Heart left ventricle (tissue), 16 donors: ENCODE measurements around the gene F3. TPM values are rescaled to one million over a fixed set of nuclear protein-coding genes. Genes with fewer than 3 reads are reported as not detected.

Experiments
- ATAC-seq, 4 donors: fragments of 200-7000 bp; cut with Tn5 transposase; one replicate each; pipeline ENCODE4 v1.9.1; 2020 to 2022; ENCODE audit warnings: moderate library complexity in 4 of 4, mild to moderate bottlenecking in 3 of 4, moderate number of reproducible peaks in 1 of 4
- DNase-seq, 5 donors: peaks; one replicate each; pipeline ENCODE4 v3.0.0-alpha.2; 2020
- H3K27ac ChIP-seq, 12 donors: fragments of 200-600 bp; sonication (generic) in 4 of 12; one replicate each; pipeline versions ENCODE4 v1.5.0 to v1.8.0; 2016 to 2022; ENCODE audit warnings: mild to moderate bottlenecking in 2 of 12
- H3K27me3 ChIP-seq, 9 donors: fragments of 200-600 bp; sonication (generic) in 2 of 9; one replicate each; pipeline versions ENCODE4 v1.5.1 to v1.8.0; 2016 to 2022; ENCODE audit warnings: mild to moderate bottlenecking in 3 of 9
- H3K36me3 ChIP-seq, 9 donors: fragments of 200-600 bp; sonication (generic) in 2 of 9; one replicate each; pipeline versions ENCODE4 v1.5.0 to v1.8.0; 2018 to 2022; ENCODE audit warnings: mild to moderate bottlenecking in 2 of 9
- H3K4me1 ChIP-seq, 12 donors: fragments of 200-600 bp; sonication (generic) in 4 of 12; one replicate each; pipeline versions ENCODE4 v1.5.0 to v1.8.0; 2016 to 2022; ENCODE audit warnings: mild to moderate bottlenecking in 3 of 12
- H3K4me3 ChIP-seq, 12 donors: fragments of 200-600 bp; sonication (generic) in 4 of 12; one replicate each; pipeline versions ENCODE4 v1.5.0 to v1.8.0; 2017 to 2022; ENCODE audit warnings: mild to moderate bottlenecking in 9 of 12, moderate library complexity in 4 of 12
- H3K9me3 ChIP-seq, 12 donors: fragments of 200-600 bp; sonication (generic) in 4 of 12; one replicate each; pipeline versions ENCODE4 v1.5.0 to v1.8.0; 2016 to 2022; ENCODE audit warnings: mild to moderate bottlenecking in 1 of 12
- CTCF ChIP-seq, 12 donors: fragments of 200-600 bp; sonication (generic) in 4 of 12; IDR thresholded peaks; one replicate each; pipeline versions ENCODE4 v1.5.0 to v1.8.0; 2018 to 2022; ENCODE audit warnings: antibody characterized with exemption in 12 of 12, mild to moderate bottlenecking in 5 of 12
- POLR2A ChIP-seq, 2 donors: fragments of 450-650 bp; IDR thresholded peaks; one replicate each; pipeline ENCODE4 v1.6.1; 2017; ENCODE audit warnings: antibody characterized with exemption in 2 of 2, mild to moderate bottlenecking in 2 of 2, moderate library complexity in 2 of 2
- WGBS, 4 donors: extraction: QIAGEN DNeasy Blood & Tissue Kit in 2 of 4; methylation state at CpG; one replicate each; pipeline versions ENCODE4 v1.1.5 to v1.1.7; 2013 to 2018; 5-methylcytosine and 5-hydroxymethylcytosine counted together
- intact Hi-C, 10 donors: fragments of 100-400 bp; cut with DNase I; formaldehyde crosslinking; loops; one replicate each; pipeline versions ENCODE4 v1.11.1 to v1.14.2; 2022
- polyA plus RNA-seq, 2 donors: library from polyadenylated mRNA; stranded (reverse); fragments of 200-250 nt; gene quantifications; one replicate each; pipeline ENCODE4 v1.2.3, GENCODE V29; 2013
- total RNA-seq, 9 donors: library from RNA; depleted of rRNA in 2 of 9; stranded (reverse); fragments of >200 nt in 2 of 9; fragmentation: NEBNext Ultra II Directional in 3 of 9; extraction: Animal tissue kit (Norgen Biotek cat#: 25700) in 3 of 9; gene quantifications; one replicate each; pipeline versions ENCODE4 v1.1.0 to v1.2.4, GENCODE V29; 2016 to 2023
- donor health status: ischemic (EF 13 %, LVEDD 7.1; RV severe dilation, severe dysfunction).
- donor health status: healthy with polysubstance abuse.
- donor health status: DM: no; HTN: yes; CAD: no.
- donor health status: DM: no; HTN: no; CAD: no.
- donor health status: ischemic (EF 25% LVEDD 6.9; RV normal size, moderate dysfunction).
- donor health status: ischemic (EF 25% LVEDD 5.7; RV mildly dilated, moderate dysfunction).
- donor health status: healthy.
- donor health status: DM: yes; HTN: yes; CAD: no.
- donor health status: ischemic (EF 35%, LVEDD 5.7; RV mildly dilated, moderate dysfunction).
- donor health status: nonischemic (EF 11% LVEDD 7.7; RV severe dilation, severe dysfunction).
- donor health status: DM: yes; HTN: yes; CAD: no.
- donor health status: PGD.
- donor health status: ischemic (EF 29% LVEDD 5.4; RV normal size, mild dysfunction).
- donor health status: nonischemic (EF 23%, LVEDD 6.1; RV moderate dilation, normal function).

The F3 gene
- total and polyA plus RNA-seq, 11 donors, result 25.4 to 88.8 (median 49.7) TPM

GRCh38 chr1:94562519-94563260 lies 21.1 kb upstream of the F3 start:
- no peak overlapping the region for H3K4me3 ChIP-seq
- H3K9me3 ChIP-seq, result peaks cover 0 to 2% (median 0%) of the 10 kb centered on the region in 12 donors
- H3K27me3 ChIP-seq, result no peaks in the 10 kb centered on the region
- ATAC-seq (no peak), DNase-seq (no peak)
- WGBS, 4 donors, result 69 to 78% (median 70%) methylated on average over 12 of the region's 12 CpGs
- intact Hi-C loops, result no loop called here
- TF ChIP-seq CTCF (IDR thresholded peaks at IDR 0.05), result no peak
- TF ChIP-seq POLR2A (IDR thresholded peaks at IDR 0.05), result no peak
- no peak overlapping the region for H3K27ac ChIP-seq
- H3K36me3 ChIP-seq, result no peaks in the 10 kb centered on the region
- no peaks in the 10 kb centered on the region for H3K4me1 ChIP-seq

- Histone ChIP-seq H3K9me3 (no peaks in the 10 kb centered on the region), H3K4me1 (no peaks in the 10 kb centered on the region), H3K27me3 (no peaks in the 10 kb centered on the region), H3K27ac (no peak overlapping the region), H3K4me3 (no peak overlapping the region), H3K36me3 (no peaks in the 10 kb centered on the region)
- DNase-seq (no peak), ATAC-seq (no peak)
- 85 to 95% (median 92%) methylated on average over 1 of the region's 1 CpG for WGBS, 4 donors
- intact Hi-C loops, result no loop called here
- TF ChIP-seq POLR2A (IDR thresholded peaks at IDR 0.05), result no peak
- no peak for TF ChIP-seq CTCF (IDR thresholded peaks at IDR 0.05)
Measured at GRCh38 chr1:94560333-94560732, 18.8 kb upstream of the F3 start.

DNA sequence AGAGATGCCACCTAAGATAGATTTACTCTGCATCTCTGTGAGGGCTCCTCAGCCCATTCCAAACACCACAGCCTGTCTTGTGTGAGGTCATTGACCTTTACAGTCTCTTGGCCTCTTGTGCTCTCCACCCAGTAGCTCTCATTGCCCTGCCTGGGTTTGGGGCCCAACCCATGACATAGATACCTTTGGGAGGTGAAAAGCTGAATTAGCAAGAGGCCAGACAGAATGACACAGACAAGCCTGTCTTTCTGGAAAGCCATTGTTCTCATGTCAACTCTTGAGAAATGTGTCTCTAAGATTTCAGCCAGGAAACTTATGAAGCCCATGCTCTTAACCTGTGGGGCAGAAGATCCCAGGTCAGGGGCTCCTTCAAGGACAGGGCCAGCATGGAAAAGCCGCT lies 18.4 kb upstream of the F3 start:
- no peak for ATAC-seq
- H3K36me3 ChIP-seq, result no peaks in the 10 kb centered on the region
- no peak for DNase-seq
- TF ChIP-seq POLR2A (IDR thresholded peaks at IDR 0.05) (no peak), CTCF (IDR thresholded peaks at IDR 0.05) (no peak)
- H3K27ac ChIP-seq, result no peak overlapping the region
- no peaks in the 10 kb centered on the region for H3K9me3 ChIP-seq
- intact Hi-C loops, result no loop called here
- no peaks in the 10 kb centered on the region for H3K4me1 ChIP-seq
- H3K4me3 ChIP-seq, result no peak overlapping the region
- WGBS, 4 donors, result 82 to 96% (median 93%) methylated on average over 1 of the region's 1 CpG
- H3K27me3 ChIP-seq, result no peaks in the 10 kb centered on the region

DNA sequence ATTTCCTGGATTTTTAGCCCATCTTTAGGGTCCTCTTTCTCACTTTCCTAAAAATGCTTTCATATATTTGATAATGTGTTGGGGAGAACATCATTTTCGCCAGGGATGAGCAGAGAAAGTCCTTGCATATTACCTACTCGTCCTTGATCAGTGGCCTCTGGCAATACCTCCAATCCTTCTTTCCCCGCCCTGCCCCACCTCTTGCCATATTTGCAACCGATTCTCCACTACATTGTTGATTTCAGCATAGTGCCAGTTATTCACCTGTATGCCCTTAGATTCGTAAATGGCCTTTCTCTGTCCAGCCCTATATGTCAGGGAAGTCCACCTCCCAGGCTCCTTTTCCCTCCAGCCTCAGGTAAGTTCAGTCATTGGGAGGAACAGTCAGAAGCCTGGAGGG lies 13.5 kb upstream of the F3 start:
- WGBS, 4 donors, result 91 to 95% (median 92%) methylated on average over 5 of the region's 5 CpGs

More for the DNA sequence above, 13.5 kb upstream of the F3 start:
- no peaks in the 10 kb centered on the region for H3K9me3 ChIP-seq
- intact Hi-C loops, result no loop called here
- no peak overlapping the region for H3K4me3 ChIP-seq
- no peak for DNase-seq
- H3K36me3 ChIP-seq, result no peaks in the 10 kb centered on the region
- TF ChIP-seq POLR2A (IDR thresholded peaks at IDR 0.05), result no peak
- TF ChIP-seq CTCF (IDR thresholded peaks at IDR 0.05), result no peak
- ATAC-seq, result no peak
- H3K4me1 ChIP-seq, result peaks cover 0 to 13% (median 2%) of the 10 kb centered on the region in 12 donors
- no peaks in the 10 kb centered on the region for H3K27me3 ChIP-seq
- H3K27ac ChIP-seq, result no peak overlapping the region
